OCI-LY3 (cell line): ENCODE measurements around the gene ITGB1BP1.

ENCODE experiments used
- EZH2phosphoT487 ChIP-seq: fragments of 200-600 bp; shearing (Covaris generic); IDR thresholded peaks from 2 replicates; pipeline ENCODE4 v1.6.1; 2018; ENCODE audit warnings: antibody characterized with exemption, mixed run types, low read depth
- TF ChIP-seq, protein P1 (sequence below): fragments of 200-600, 300-600 bp; sonication (generic); IDR thresholded peaks from 2 replicates; pipeline ENCODE4 v1.5.1; 2014; ENCODE audit warnings: antibody characterized with exemption, low read length, low read depth

DNA sequence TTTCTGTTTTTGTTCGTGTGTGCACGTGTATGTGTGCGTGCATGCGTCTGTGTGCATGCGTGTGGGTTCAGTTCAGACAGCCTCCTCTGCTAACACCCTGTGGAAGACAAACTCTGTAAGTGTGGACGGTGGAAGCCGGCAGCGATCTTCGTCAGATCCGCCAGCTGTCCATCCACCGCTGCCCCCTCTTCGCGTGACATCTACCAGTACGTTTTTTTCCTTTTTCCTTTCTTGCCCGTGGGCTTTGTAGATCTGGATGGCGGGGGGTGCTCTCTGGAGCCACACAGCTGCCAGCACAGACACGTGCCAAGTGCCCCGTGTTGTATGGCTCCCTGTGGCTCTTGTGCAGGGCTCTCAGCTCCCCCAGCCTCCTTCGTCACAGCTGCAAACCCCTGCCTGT, 32.3 kb downstream of the ITGB1BP1 start:
- TF ChIP-seq, protein P1, sequence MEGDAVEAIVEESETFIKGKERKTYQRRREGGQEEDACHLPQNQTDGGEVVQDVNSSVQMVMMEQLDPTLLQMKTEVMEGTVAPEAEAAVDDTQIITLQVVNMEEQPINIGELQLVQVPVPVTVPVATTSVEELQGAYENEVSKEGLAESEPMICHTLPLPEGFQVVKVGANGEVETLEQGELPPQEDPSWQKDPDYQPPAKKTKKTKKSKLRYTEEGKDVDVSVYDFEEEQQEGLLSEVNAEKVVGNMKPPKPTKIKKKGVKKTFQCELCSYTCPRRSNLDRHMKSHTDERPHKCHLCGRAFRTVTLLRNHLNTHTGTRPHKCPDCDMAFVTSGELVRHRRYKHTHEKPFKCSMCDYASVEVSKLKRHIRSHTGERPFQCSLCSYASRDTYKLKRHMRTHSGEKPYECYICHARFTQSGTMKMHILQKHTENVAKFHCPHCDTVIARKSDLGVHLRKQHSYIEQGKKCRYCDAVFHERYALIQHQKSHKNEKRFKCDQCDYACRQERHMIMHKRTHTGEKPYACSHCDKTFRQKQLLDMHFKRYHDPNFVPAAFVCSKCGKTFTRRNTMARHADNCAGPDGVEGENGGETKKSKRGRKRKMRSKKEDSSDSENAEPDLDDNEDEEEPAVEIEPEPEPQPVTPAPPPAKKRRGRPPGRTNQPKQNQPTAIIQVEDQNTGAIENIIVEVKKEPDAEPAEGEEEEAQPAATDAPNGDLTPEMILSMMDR, result no peak
- no peak for TF ChIP-seq EZH2phosphoT487
